Gastroesophageal sphincter (tissue), 3 donors: ENCODE measurements around the gene THAP4.

Source experiments
- CTCF ChIP-seq, 4 experiments: fragments of 200-600 bp in 2 of 4; fragments of 450-650 bp in 2 of 4; sonication (generic) in 1 of 4; IDR thresholded peaks; one replicate each; pipeline ENCODE4 v1.5.1; 2017 to 2019; ENCODE audit warnings: antibody characterized with exemption in 4 of 4, mild to moderate bottlenecking in 2 of 4, moderate library complexity in 2 of 4
- POLR2A ChIP-seq, 2 donors: fragments of 450-650 bp; IDR thresholded peaks; one replicate each; pipeline ENCODE4 v1.6.1; 2017; ENCODE audit warnings: antibody characterized with exemption in 2 of 2, mild to moderate bottlenecking in 2 of 2, moderate library complexity in 1 of 2
- POLR2AphosphoS5 ChIP-seq: sonication (generic); formaldehyde crosslinking; IDR thresholded peaks from one replicate; pipeline ENCODE4 v1.6.1; 2017; ENCODE audit warnings: antibody characterized with exemption

GRCh38 chr2:241582328-241582727 is 54.6 kb downstream of the THAP4 start:
- TF ChIP-seq POLR2A (IDR thresholded peaks at IDR 0.05) (no peak), POLR2AphosphoS5 (no peak), CTCF (IDR thresholded peaks at IDR 0.05) (no peak)
